GM18870 (cell line): ENCODE results near the gene PIK3R6.
A peak's percentile ranks its signal among the peaks of the same experiment; 100 is the strongest.
"Not testable (repeated sequence)": the region's sequence is repeated elsewhere in the genome, so short reads cannot be mapped to it uniquely, and the experiment has no call there.

ENCODE experiments used
- ATAC-seq: cut with Tn5 transposase; IDR thresholded peaks from one replicate; pipeline ENCODE4 v1.9.1; 2021; ENCODE audit warnings: moderate library complexity; ENCODE audit not compliant: unreplicated experiment

The PIK3R6 gene

GRCh38 chr17:8829036-8829941 lies 38.2 kb downstream of the PIK3R6 start:
- no peak for ATAC-seq

GRCh38 chr17:8828517-8828875 lies 39.0 kb downstream of the PIK3R6 start:
- no peak for ATAC-seq

- ATAC-seq: no peak
Measured at GRCh38 chr17:8826808-8827435, 40.6 kb downstream of the PIK3R6 start.

- ATAC-seq: no peak
Measured at GRCh38 chr17:8825802-8826201, 41.7 kb downstream of the PIK3R6 start.

- no peak for ATAC-seq
Measured at GRCh38 chr17:8823279-8823678, 44.2 kb downstream of the PIK3R6 start.

- no peak for ATAC-seq
Measured at GRCh38 chr17:8822401-8823035, 45.0 kb downstream of the PIK3R6 start.

- no peak for ATAC-seq
Measured at GRCh38 chr17:8821446-8822105, 45.9 kb downstream of the PIK3R6 start.

GRCh38 chr17:8820311-8821010 lies 47.0 kb downstream of the PIK3R6 start:
- no peak for ATAC-seq

GRCh38 chr17:8818654-8819330 lies 48.7 kb downstream of the PIK3R6 start:
- no peak for ATAC-seq

- ATAC-seq: no peak
Measured at GRCh38 chr17:8818047-8818446, 49.4 kb downstream of the PIK3R6 start.

GRCh38 chr17:8806926-8807550 lies 60.4 kb downstream of the PIK3R6 start:
- peak; percentile 86 for ATAC-seq

- ATAC-seq: no peak
Measured at GRCh38 chr17:8806253-8806925, 61.1 kb downstream of the PIK3R6 start.

- ATAC-seq: not testable (repeated sequence)
Measured at GRCh38 chr17:8805396-8805795, 62.1 kb downstream of the PIK3R6 start.

GRCh38 chr17:8803531-8804420 lies 63.7 kb downstream of the PIK3R6 start:
- ATAC-seq: no peak

- ATAC-seq: no peak
Measured at GRCh38 chr17:8801135-8801840, 66.2 kb downstream of the PIK3R6 start.

- no peak for ATAC-seq
Measured at GRCh38 chr17:8800656-8801055, 66.8 kb downstream of the PIK3R6 start.

GRCh38 chr17:8799570-8800212 lies 67.8 kb downstream of the PIK3R6 start:
- ATAC-seq: no peak
